COLO668 (cell line): ENCODE measurements around the gene DISP2.
A peak's percentile ranks its signal among the peaks of the same experiment; 100 is the strongest.

Experiments
- DNase-seq: peaks from one replicate; lab custom pipeline; 2025; ENCODE audit not compliant: unreplicated experiment; lab: John Stamatoyannopoulos, UW

The DISP2 gene

GRCh38 chr15:40418126-40418525 lies 60.1 kb downstream of the DISP2 start:
- no peak for DNase-seq

DNA sequence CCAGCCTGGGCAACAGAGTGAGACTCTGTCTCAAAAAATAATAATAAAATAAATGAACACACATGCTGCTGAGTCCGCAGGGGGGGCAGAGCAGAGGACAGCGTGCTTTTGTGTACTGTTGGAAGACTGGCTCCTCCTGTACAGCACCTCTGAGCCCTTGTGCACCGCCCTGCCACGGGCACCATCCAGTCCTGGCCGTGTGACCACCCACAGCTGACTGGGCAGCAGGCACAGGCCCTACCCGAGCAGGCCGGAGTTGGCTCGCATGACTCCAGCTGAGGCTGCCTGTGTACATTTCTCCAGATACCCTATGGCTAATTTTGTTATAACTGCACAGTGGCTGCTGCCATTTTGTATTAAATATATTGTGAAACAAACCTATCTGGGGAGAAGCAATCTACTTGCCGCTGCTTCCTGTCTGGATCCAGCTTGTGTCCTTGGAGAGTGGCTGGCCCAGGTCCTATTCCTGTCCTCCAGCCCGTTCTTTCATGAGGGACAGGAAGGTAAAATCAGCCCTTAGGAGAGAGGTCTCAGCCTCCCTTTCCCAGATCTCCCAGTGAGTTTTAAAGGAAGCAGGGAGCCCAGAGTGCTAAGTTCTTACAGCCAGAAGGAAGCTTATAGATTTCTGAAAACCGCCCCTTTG lies 62.2 kb downstream of the DISP2 start:
- DNase-seq, result no peak

DNA sequence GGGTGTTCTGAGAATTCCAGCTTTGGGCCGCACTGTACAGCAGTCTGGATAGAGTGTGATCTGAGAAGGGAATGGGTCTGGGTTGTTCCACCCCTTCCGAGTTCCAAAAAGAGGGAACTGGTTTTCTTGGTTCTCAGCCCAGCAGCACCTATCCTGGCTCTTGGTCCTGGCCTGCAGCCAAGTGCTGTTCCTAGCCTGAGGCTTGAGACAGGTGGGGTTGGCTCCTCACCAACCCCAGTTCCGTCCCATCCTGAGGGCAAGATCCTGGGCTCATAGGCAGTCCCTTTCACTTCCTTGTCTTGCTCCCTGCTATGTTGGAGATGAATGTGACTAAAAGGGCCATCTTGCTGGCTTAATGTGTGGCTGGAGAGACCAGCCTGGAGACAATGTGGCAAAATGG lies 62.8 kb downstream of the DISP2 start:
- DNase-seq, result peak; percentile 45

DNA sequence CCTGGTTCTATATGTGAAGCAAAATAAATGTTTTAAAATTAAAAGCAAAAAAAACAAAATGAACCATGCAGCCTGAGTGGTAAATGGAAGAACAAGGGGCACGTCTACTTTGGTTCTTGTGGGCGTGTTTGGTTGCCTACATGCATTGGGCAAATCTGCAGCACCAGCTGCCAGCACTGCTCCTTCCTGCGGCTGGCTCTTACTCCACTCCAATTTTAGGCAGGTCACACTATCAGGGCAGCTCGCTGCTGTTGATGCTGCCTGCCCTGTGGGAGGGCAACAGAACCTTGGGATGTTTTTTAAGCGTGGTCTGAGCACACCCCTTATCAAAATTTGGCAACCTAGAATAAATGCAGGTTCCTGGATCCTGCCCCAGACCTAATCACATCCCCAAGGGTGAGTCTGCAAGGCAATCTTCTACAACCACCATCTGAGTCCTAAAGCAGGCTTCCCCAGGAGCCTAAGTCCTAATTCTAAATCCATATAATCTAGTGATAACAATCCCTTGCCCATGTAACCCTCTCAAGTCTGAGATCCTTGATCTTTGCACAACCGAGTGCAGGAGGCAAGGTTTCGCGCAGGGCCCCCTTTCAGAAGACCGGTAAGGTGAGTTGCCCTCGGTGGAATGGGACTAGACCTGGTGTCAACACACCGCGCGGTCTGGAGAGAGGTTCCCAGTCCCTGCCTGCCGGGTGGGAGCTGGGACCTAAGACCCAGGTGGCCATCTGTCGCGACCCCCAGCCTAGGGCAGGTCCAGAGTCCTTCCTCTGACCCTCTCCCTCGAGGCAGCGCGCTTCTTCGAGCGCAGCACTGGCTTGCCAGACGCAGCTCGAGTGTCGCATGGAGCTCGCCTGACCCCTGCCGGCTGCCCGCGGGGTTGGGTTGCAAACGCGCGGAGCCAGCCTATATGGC lies 63.5 kb downstream of the DISP2 start:
- DNase-seq, result peak; percentile 70

- no peak for DNase-seq
These were observed 66.6 kb downstream of the DISP2 start for GRCh38 chr15:40424483-40425115.

DNA sequence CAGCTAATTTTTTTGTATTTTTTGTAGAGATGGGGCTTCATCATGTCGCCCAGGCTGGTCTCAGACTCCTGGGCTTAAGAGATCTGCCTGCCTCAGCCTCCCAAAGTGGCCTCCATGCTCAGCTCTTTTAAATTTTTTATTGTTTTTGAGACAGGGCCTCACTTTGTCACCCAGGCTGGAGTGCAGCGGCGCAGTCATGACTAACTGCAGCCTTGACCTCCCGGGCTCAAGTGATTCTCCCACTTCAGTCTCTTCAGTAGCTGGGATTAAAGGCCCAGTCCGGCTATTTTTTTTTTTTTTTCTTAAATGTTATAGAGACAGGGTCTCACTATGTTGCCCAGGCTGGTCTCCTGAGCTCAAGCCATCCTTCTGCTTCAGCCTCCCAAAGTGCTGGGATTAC lies 67.7 kb downstream of the DISP2 start:
- DNase-seq, result no peak

DNA sequence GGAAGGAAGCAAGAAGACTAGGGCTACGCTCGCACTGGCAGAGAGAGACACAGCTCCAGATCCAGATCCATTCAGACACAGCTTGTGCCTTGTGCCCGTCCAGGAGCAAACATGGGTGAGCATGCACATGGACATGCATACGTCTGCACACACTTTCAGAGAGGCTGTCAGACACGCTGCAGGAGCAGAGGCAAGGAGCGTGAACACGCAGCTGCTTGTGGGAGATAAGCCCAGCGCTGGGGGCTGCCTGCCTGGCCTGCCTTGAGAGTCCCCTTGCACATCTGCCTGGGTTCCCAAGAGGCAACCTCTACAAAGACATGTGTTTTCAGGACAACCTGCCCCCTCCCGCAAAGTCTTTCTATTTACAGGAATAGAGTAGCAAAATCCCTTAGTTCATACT lies 69.2 kb downstream of the DISP2 start:
- no peak for DNase-seq

DNA sequence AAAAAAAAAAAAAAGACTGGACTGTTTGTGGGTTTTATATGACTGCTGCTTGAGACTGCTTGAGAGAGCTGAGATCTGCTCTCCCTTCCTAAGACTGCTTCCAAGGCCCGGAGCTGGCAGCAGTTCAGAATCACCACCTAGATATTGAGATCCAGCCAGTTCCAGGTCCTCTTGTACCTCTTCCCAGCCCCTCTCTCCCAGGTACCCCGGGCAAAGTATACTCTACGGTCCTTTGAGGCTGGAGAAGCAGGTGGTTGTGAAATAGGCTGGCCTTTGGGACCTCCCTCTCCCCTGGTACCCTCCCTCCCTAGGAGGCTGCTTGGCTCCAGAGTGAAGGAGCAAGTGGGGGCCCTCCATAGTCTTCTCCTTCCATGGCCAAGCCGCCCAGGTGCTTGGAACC lies 70.2 kb downstream of the DISP2 start:
- no peak for DNase-seq
